ENCODE data around the gene EPB41L5. TPM values are rescaled to one million over a fixed set of nuclear protein-coding genes. Genes with fewer than 3 reads are reported as not detected.

The EPB41L5 gene
- total RNA-seq, 1 donor from 2014 or later, result 16.2 TPM

DNA sequence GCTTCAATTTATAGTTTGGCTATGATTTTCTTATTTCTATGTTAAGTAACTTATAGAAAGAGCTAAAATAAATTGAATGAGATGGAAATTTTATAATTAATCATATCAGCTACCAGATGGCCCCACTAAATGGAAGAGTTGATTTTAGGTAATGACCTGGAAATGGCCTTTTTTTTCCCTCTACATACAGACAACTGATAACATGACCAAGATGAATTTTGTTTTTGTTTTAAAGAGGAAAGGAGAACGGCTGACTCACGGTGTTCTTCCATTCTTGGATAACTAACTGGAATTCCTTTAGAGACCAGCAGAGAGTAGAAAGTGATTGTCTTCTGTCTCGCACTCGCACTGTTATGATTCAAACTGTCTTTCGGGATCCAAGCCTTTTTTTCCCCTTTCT, 119.3 kb downstream of the EPB41L5 start:
- Histone ChIP-seq H3K4me2 (ENCODE audit: low read length) (peak overlapping the region; percentile 68), H3K27me3 (ENCODE audit: insufficient read depth, low read length) (peaks cover 2% of the 10 kb centered on the region), H4K20me1 (ENCODE audit: insufficient read depth, low read length) (no peaks in the 10 kb centered on the region), H3K9ac (ENCODE audit: low read length) (no peak overlapping the region), H3K79me2 (ENCODE audit: insufficient read depth, low read length) (no peaks in the 10 kb centered on the region), H3K36me3 (ENCODE audit: insufficient read depth, low read length) (no peaks in the 10 kb centered on the region), H2AFZ (ENCODE audit: low read depth, low read length) (no peak overlapping the region), H3K4me3 (ENCODE audit: insufficient read depth, low read depth, low read length) (no peak overlapping the region), H3K9me3 (ENCODE audit: insufficient read depth, low read depth, low read length) (no peaks in the 10 kb centered on the region), H3K4me1 (ENCODE audit: insufficient read depth, low read length) (peaks cover 23% of the 10 kb centered on the region), H3K27ac (ENCODE audit: low read depth, low read length) (peak overlapping the region; percentile 55)
- Mint-ChIP-seq H3K4me3 (ENCODE audit: unreplicated experiment) (peak overlapping the region; percentile 30), H3K27ac (ENCODE audit: unreplicated experiment) (peak overlapping the region; percentile 92), H3K9me3 (ENCODE audit: unreplicated experiment) (peaks cover 9% of the 10 kb centered on the region), H3K27me3 (ENCODE audit: low read depth, unreplicated experiment) (no peaks in the 10 kb centered on the region), H3K36me3 (ENCODE audit: low read depth, unreplicated experiment) (peaks cover 15% of the 10 kb centered on the region), H3K4me1 (ENCODE audit: low read depth, unreplicated experiment) (peaks cover 34% of the 10 kb centered on the region)
- FAIRE-seq (peak; percentile 82), DNase-seq (ENCODE audit: low read depth) (peak; percentile 84)
- TF ChIP-seq EZH2 (IDR thresholded peaks at IDR 0.05; ENCODE audit: insufficient read depth, low read length) (no peak), CTCF (IDR thresholded peaks at IDR 0.05; ENCODE audit: insufficient read depth, low read depth, low read length) (no peak)

GRCh38 chr2:120132691-120133090, 119.8 kb downstream of the EPB41L5 start:
- H3K4me1 ChIP-seq (ENCODE audit: insufficient read depth, low read length), result peaks cover 23% of the 10 kb centered on the region
- H4K20me1 ChIP-seq (ENCODE audit: insufficient read depth, low read length), result no peaks in the 10 kb centered on the region
- TF ChIP-seq CTCF (IDR thresholded peaks at IDR 0.05; ENCODE audit: insufficient read depth, low read depth, low read length), result no peak
- no peak for TF ChIP-seq EZH2 (IDR thresholded peaks at IDR 0.05; ENCODE audit: insufficient read depth, low read length)
- Mint-ChIP-seq H3K36me3 (ENCODE audit: low read depth, unreplicated experiment) (peaks cover 15% of the 10 kb centered on the region), H3K27me3 (ENCODE audit: low read depth, unreplicated experiment) (no peaks in the 10 kb centered on the region), H3K4me1 (ENCODE audit: low read depth, unreplicated experiment) (peaks cover 34% of the 10 kb centered on the region), H3K27ac (ENCODE audit: unreplicated experiment) (peak overlapping the region; percentile 92), H3K4me3 (ENCODE audit: unreplicated experiment) (peak overlapping the region; percentile 30), H3K9me3 (ENCODE audit: unreplicated experiment) (peaks cover 9% of the 10 kb centered on the region)
- H3K36me3 ChIP-seq (ENCODE audit: insufficient read depth, low read length), result no peaks in the 10 kb centered on the region
- peak; percentile 12 for DNase-seq (ENCODE audit: low read depth)
- no peaks in the 10 kb centered on the region for H3K79me2 ChIP-seq (ENCODE audit: insufficient read depth, low read length)
- FAIRE-seq, result no peak
- peaks cover 2% of the 10 kb centered on the region for H3K27me3 ChIP-seq (ENCODE audit: insufficient read depth, low read length)
- H3K27ac ChIP-seq (ENCODE audit: low read depth, low read length), result peak overlapping the region; percentile 55
- peak overlapping the region; percentile 68 for H3K4me2 ChIP-seq (ENCODE audit: low read length)
- H3K4me3 ChIP-seq (ENCODE audit: insufficient read depth, low read depth, low read length), result no peak overlapping the region
- peak overlapping the region; percentile 28 for H3K9ac ChIP-seq (ENCODE audit: low read length)
- H3K9me3 ChIP-seq (ENCODE audit: insufficient read depth, low read depth, low read length), result no peaks in the 10 kb centered on the region
- no peak overlapping the region for H2AFZ ChIP-seq (ENCODE audit: low read depth, low read length)

GRCh38 chr2:120133572-120134244, 120.8 kb downstream of the EPB41L5 start:
- H3K4me1 Mint-ChIP-seq (ENCODE audit: low read depth, unreplicated experiment), result peaks cover 34% of the 10 kb centered on the region
- FAIRE-seq (no peak), DNase-seq (ENCODE audit: low read depth) (peak; percentile 2)
- H3K9me3 ChIP-seq (ENCODE audit: insufficient read depth, low read depth, low read length), result no peaks in the 10 kb centered on the region
- TF ChIP-seq CTCF (IDR thresholded peaks at IDR 0.05; ENCODE audit: insufficient read depth, low read depth, low read length) (no peak), EZH2 (IDR thresholded peaks at IDR 0.05; ENCODE audit: insufficient read depth, low read length) (no peak)
- H3K36me3 ChIP-seq (ENCODE audit: insufficient read depth, low read length), result no peaks in the 10 kb centered on the region
- no peaks in the 10 kb centered on the region for H3K27me3 Mint-ChIP-seq (ENCODE audit: low read depth, unreplicated experiment)
- peak overlapping the region; percentile 50 for H3K27ac ChIP-seq (ENCODE audit: low read depth, low read length)
- no peak overlapping the region for H3K4me3 ChIP-seq (ENCODE audit: insufficient read depth, low read depth, low read length)
- H3K9ac ChIP-seq (ENCODE audit: low read length), result peak overlapping the region; percentile 34
- H4K20me1 ChIP-seq (ENCODE audit: insufficient read depth, low read length), result no peaks in the 10 kb centered on the region
- peaks cover 2% of the 10 kb centered on the region for H3K27me3 ChIP-seq (ENCODE audit: insufficient read depth, low read length)
- H3K36me3 Mint-ChIP-seq (ENCODE audit: low read depth, unreplicated experiment), result peaks cover 15% of the 10 kb centered on the region
- H3K27ac Mint-ChIP-seq (ENCODE audit: unreplicated experiment), result peak overlapping the region; percentile 22
- peaks cover 9% of the 10 kb centered on the region for H3K9me3 Mint-ChIP-seq (ENCODE audit: unreplicated experiment)
- H3K4me2 ChIP-seq (ENCODE audit: low read length), result peak overlapping the region; percentile 68
- no peak overlapping the region for H2AFZ ChIP-seq (ENCODE audit: low read depth, low read length)
- no peak overlapping the region for H3K4me3 Mint-ChIP-seq (ENCODE audit: unreplicated experiment)
- peaks cover 23% of the 10 kb centered on the region for H3K4me1 ChIP-seq (ENCODE audit: insufficient read depth, low read length)
- H3K79me2 ChIP-seq (ENCODE audit: insufficient read depth, low read length), result no peaks in the 10 kb centered on the region
